ENCODE results near the gene ACSL5. TPM values are rescaled to one million over a fixed set of nuclear protein-coding genes. Genes with fewer than 3 reads are reported as not detected.
"Not testable (repeated sequence)": the region's sequence is repeated elsewhere in the genome, so short reads cannot be mapped to it uniquely, and the experiment has no call there.

ACSL5 gene
- total RNA-seq, 2 experiments from 2014 or later, result 56.6 to 57.0 TPM

DNA sequence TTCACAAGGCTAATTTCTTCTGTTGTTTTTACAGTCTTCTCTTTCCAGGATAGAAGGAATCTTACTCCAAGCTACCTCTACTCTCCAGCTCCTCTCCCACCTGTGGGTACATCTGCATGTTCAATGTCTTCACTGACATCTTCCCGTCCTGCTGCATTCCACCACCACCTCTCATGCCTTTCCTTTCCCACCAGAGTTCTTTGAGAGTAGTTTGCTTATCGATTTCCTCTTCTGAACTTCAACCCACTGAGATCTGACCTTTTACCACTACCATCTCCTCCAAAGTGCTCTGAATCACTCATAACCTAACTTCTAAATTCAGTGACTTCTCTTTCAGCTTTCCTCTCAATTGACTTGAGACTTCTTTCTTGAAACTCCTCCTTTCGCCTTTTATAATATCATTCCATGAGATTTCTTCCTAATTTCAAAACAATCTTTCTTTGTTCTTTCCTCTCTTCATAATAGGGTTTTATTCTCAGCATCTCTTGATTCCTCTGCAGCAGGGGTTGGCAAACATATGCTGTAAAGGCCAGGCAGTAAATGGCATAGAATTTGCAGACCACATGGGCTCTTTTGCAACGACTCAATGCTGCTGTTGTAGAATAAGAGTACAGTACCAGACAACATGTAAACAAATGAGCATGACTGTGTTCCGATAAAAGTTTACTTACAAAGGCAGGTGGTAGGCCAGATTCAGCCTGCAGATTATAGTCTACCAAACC is 22.1 kb downstream of the ACSL5 start:
- CTCF ChIA-PET, result no interaction called here
- POLR2A ChIA-PET, result no interaction called here

- CTCF ChIA-PET, result no interaction called here
- POLR2A ChIA-PET, result no interaction called here
These were observed 23.7 kb downstream of the ACSL5 start for GRCh38 chr10:112397592-112397991.

DNA sequence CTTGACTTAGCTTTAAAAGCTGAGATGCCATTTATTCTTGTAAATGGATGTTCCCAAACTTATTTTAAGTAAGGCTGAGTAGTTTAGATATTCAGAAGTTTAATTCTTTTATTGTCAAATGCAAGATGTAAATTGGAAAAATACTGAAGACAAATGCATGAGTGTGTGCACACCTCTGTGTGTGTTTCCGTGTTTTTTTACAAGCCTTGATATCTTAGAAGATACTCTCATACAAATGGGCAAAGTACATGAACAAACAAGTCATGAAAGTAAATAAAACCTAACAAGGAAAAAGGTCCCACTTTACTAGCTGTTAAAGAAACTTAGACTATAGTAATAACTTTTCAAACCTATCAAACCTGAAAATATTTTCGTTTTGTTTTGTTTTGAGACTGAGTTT is 29.0 kb downstream of the ACSL5 start:
- ChIA-PET POLR2A (no interaction called here), CTCF (no interaction called here)

DNA sequence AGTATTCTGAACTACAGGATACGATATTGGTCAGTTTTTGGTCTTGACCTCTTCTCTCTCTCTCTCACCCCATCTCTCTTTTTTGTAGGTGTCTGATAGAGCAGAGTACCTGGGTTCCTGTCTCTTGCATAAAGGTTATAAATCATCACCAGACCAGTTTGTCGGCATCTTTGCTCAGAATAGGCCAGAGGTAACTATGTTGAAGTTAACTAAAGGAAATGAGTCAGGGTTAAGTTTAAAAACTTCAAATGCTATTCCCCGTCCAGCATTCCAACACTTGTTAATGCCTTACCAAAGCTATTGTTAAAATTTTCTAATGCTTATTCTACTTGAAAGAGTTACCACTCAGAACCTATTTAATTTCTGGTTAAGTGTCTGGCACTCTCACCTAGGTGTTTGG is 30.7 kb downstream of the ACSL5 start:
- CTCF ChIA-PET, result no interaction called here

GRCh38 chr10:112406806-112407205 is 32.9 kb downstream of the ACSL5 start:
- CTCF ChIA-PET, result interaction anchor here (0.5 kb wide), 1 partner anchor 49 kb away, joined by 3 read pairs; no protein-coding TSS in a partner anchor
- POLR2A ChIA-PET, result not testable (repeated sequence)

More for the DNA sequence above, 30.7 kb downstream of the ACSL5 start:
- POLR2A ChIA-PET, result no interaction called here

DNA sequence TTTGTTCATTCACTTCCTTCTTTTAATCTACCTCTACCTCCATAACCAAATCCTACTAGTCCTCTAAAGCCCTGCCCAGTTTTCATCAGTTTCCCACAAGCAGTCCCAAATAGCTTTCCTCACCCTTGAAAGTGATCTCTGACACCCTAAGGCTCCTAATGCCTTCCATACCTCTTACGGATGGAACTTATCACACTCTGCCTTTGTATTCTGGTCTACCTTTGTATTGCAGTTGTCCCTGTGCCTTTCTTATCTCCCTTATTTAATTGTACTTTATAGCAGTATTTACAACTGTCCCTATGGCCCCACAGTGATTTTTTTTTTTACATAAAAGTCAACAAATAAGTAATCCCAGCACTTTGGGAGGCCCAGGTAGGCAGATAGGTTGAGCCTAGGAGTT is 33.8 kb downstream of the ACSL5 start:
- POLR2A ChIA-PET, result no interaction called here
- CTCF ChIA-PET, result interaction anchor here (0.6 to 1.6 kb wide), 2 partner anchors 28 to 270 kb away, joined by 3 read pairs; no protein-coding TSS in a partner anchor

- POLR2A ChIA-PET, result no interaction called here
- CTCF ChIA-PET, result interaction anchor here (0.5 to 1.6 kb wide), 2 partner anchors 26 to 80 kb away, joined by 3 read pairs; no protein-coding TSS in a partner anchor
These were observed 35.4 kb downstream of the ACSL5 start for GRCh38 chr10:112409299-112409698.

- ChIA-PET POLR2A (no interaction called here), CTCF (interaction anchor here (0.5 kb wide), 1 partner anchor 80 kb away, joined by 3 read pairs; no protein-coding TSS in a partner anchor)
These were observed 35.8 kb downstream of the ACSL5 start for GRCh38 chr10:112409755-112410154.

DNA sequence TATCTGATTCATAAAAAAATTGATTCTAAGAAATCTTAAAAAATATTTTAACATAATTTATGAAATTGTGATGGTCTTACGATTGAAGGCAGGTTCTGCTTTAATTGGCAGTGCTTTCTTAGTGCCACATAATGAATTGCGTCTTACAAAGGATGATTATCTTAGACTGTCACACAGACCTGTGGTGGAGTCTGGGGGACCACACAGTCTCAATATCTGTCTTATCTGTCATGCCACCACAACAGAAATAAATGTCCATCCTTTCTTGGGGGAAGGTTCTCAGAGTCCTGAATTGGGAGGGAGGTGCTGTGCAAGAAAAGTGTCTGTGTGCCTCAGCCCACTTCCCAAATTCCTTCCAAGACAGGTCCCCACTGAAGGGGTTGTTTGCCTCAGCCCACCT is 38.8 kb downstream of the ACSL5 start:
- CTCF ChIA-PET, result no interaction called here
- POLR2A ChIA-PET, result no interaction called here

DNA sequence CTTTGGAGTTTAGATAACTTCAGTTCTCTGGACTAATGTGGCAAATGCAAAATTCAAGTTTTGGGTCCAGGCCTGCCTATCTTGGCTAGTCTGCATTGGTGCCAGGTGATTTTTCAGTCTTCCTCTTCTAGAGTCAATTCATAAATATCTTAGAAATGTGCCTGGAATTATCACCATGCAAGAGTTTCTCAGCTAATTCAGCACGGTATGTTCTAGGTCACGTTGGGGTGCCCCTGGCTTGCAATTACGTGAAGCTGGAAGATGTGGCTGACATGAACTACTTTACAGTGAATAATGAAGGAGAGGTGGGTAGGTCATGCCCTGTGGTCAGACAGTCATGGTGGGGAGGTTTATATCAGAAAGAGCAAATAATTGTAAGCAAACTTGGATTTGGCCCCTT is 47.8 kb downstream of the ACSL5 start:
- ChIA-PET POLR2A (no interaction called here), CTCF (interaction anchor here (0.5 to 1.1 kb wide), 2 partner anchors 13 to 722 kb away, joined by 4 to 6 read pairs; no protein-coding TSS in a partner anchor)

DNA sequence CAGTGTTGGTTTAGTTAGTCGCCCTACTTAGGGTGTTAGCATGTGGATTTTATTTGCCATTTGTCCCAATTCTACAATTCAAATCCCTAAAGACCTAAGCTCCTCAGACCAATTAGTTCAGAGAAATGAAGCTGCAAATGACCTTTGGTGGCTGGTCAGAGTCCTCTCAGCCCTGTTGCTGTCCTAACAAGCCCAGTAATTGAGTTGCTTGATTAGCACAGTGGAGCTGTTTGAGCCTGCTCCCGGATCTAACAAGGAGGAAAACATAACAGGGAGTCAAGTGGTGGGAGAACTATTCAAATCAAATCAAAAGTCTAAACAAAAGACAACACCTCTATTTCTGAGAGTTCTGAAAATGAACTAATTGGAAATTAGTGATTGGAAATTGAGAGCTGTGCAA is 50.7 kb downstream of the ACSL5 start:
- CTCF ChIA-PET, result no interaction called here

DNA sequence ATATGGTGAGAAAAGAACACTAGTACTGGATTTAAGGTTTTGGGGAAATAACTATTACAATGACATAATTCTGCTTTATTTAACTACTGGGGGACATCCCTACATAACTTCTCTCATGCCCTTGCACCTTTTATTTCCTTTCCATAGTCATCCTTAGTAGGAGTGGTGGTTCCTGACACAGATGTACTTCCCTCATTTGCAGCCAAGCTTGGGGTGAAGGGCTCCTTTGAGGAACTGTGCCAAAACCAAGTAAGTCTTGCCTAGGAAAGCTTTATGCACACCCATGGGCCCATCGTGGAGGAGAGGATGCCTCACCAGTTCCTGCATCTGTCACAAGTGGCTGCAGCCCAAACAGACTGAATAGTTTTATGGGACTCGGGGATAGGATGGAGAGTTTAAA is 52.2 kb downstream of the ACSL5 start:
- POLR2A ChIA-PET, result no interaction called here
- CTCF ChIA-PET, result no interaction called here

More for the DNA sequence above, 50.7 kb downstream of the ACSL5 start:
- POLR2A ChIA-PET, result interaction anchor here (0.5 kb wide), 1 partner anchor 273 kb away, joined by 6 read pairs; no protein-coding TSS in a partner anchor

DNA sequence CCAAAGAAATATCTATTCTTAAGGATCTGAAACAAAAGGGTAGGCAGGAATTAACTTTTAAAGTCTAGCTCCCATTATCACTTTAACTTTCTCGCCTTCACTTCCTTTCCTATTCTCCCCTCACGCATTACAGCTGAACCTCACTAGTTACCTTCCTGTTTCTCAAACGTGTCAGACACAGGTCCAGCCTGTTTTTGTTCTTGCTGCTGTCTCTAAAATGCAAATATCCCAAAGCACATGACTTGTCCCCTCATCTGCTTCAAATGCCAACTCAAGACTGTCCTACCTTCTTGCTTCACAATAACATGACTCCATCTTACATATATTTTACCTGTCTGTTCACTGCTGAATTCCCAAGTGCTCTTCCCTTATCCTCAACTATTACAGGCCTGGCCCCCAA is 55.2 kb downstream of the ACSL5 start:
- ChIA-PET CTCF (no interaction called here), POLR2A (no interaction called here)

DNA sequence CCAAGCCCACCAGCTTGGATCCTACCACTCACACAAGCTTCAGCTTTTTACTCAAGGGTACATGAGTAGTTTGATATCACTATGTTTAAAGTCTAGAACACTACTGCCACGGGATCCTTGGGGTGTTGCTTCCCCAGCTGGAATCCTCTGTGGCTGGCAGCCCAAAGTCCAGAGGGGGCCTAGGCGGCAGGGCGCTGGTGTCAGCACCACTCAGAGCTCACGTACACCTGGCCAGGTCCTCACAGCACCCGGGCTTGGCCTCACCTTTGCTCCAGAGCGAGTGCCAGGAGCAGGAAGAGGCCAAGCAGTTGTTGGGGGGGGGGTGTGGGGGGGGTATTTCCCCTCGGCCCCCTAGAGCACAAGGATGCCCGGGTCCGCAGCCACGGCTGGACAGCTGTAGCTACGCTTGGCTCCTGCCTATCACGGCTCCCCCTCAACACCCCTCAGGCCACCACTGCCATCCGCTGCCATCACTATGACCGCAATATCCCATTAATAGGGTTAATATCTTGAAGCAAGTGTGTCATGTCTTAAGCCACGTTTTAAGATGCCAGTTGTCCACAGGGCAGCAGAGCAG is 55.8 kb downstream of the ACSL5 start:
- ChIA-PET CTCF (no interaction called here), POLR2A (no interaction called here)

DNA sequence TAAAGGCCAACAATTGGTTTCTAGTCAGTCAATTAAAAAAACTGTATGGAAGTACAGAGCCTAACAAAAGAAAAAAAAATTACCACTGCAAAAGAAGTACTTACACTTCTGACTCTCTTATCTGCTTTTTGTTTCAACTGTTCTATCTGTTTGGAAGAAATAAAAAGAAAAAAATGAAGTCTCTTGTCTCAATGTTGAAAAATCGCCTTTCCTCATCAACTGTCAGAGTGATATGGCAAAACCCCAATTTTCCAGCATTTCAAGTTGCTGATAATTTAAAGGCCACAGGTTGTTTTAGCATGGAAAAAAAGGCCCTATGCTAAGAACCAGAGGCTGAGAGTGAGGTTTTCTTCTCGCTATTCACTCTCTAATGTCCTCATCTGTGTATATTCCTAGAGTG is 59.2 kb downstream of the ACSL5 start:
- ChIA-PET POLR2A (no interaction called here), CTCF (interaction anchor here (1.1 to 1.3 kb wide), 2 partner anchors 14 to 23 kb away, joined by 3 to 7 read pairs; partner anchors contain the start of genes VTI1A and ZDHHC6)

DNA sequence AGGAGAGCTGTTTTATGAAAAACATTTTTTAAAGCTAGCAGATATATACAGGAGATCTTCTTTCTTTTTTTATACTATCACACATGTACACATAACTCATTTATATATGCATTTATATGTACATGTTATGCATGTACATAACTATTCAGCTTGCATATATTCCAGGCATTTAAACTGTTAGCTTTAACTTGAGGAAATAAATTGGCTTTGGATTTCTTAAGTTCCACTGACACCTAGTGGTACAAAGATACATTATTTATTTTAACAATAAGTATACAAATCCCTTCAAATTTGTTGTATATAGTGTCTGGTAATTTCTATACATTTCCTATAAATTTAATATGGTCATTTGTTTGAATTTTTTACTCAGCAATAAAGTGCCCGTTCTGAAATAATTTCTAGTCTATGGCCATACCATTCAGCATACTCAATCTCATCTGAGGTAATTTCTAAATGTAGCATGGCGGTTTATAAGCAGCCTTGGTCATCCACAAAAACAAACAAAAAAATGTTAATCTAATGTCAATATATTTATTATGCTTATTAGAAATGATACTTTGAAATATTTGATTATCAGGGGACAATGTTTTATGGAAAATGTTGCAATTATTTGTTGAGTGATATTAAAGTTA is 61.2 kb downstream of the ACSL5 start:
- POLR2A ChIA-PET, result interaction anchor here (1.1 kb wide), 1 partner anchor 12 kb away, joined by 3 read pairs; the partner anchor contains the start of gene VTI1A
- CTCF ChIA-PET, result interaction anchor here (1.0 to 1.6 kb wide), 5 partner anchors 14 to 298 kb away, joined by 3 to 4 read pairs (median 3); no protein-coding TSS in a partner anchor

DNA sequence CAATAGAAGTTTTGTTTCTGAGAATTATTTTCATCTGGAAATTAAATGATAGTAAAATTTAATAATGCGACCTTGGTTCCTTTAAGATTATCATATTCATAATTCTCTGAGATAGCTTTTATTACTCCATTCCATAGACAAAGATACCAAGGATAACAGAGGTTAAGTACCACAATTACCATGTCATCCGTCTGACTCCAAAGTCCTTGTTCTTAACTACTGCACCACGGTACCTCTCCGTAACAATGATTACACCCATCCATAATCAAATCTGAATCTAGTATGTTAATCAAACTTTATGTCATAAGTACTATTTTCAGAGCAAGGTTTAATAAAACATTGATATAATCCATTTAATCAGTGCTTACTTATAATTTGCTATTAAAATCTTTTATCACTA is 64.4 kb downstream of the ACSL5 start:
- ChIA-PET POLR2A (no interaction called here), CTCF (no interaction called here)

GRCh38 chr10:112441520-112441919 is 67.6 kb downstream of the ACSL5 start:
- ChIA-PET POLR2A (interaction anchor here (1.6 kb wide), 1 partner anchor 14 kb away, joined by 5 read pairs; no protein-coding TSS in a partner anchor), CTCF (interaction anchor here (1.3 kb wide), 1 partner anchor 56 kb away, joined by 3 read pairs; no protein-coding TSS in a partner anchor)

GRCh38 chr10:112442063-112442462 is 68.1 kb downstream of the ACSL5 start:
- CTCF ChIA-PET, result interaction anchor here (1.1 to 1.3 kb wide), 2 partner anchors 57 to 67 kb away, joined by 3 read pairs; no protein-coding TSS in a partner anchor
- POLR2A ChIA-PET, result interaction anchor here (1.6 kb wide), 1 partner anchor 14 kb away, joined by 5 read pairs; no protein-coding TSS in a partner anchor

Data from activated CD8-positive, alpha-beta memory T cell treated with anti-CD3 and anti-CD28 coated beads for 36 hours (primary cell).